Stimulated activated CD4-positive, alpha-beta T cell treated with anti-CD3 and anti-CD28 coated beads, Interleukin-15, amount 100 ng/mL, for 1 hour (primary cell): ENCODE data around the gene PSME4.
"Not testable (repeated sequence)": the region's sequence is repeated elsewhere in the genome, so short reads cannot be mapped to it uniquely, and the experiment has no call there.

Experiments
- DNase-seq, 2 donors: peaks; one replicate each; pipeline ENCODE4 v3.0.0-alpha.2; 2020; ENCODE audit warnings: low read depth in 1 of 2, low spot score in 1 of 2

The PSME4 gene

DNA sequence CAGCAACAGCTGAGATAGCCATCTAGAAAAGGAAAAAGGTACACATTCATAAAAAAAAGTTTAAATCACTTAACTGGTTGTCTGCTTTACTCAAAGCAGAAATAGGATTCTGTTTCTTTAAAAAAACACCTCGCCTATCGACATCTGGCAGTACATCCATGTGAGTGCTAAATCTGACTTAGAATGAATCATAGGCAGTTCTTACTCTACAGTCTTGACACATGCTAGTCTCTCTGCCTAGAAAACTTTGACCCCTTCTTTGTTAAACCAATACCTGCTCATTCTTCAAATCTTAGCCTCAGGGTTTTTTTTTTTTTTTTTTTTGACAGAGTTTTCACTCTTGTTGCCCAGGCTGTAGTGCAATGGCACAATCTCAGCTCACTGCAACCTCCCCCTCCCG is 73.9 kb downstream of the PSME4 start:
- no peak for DNase-seq

DNA sequence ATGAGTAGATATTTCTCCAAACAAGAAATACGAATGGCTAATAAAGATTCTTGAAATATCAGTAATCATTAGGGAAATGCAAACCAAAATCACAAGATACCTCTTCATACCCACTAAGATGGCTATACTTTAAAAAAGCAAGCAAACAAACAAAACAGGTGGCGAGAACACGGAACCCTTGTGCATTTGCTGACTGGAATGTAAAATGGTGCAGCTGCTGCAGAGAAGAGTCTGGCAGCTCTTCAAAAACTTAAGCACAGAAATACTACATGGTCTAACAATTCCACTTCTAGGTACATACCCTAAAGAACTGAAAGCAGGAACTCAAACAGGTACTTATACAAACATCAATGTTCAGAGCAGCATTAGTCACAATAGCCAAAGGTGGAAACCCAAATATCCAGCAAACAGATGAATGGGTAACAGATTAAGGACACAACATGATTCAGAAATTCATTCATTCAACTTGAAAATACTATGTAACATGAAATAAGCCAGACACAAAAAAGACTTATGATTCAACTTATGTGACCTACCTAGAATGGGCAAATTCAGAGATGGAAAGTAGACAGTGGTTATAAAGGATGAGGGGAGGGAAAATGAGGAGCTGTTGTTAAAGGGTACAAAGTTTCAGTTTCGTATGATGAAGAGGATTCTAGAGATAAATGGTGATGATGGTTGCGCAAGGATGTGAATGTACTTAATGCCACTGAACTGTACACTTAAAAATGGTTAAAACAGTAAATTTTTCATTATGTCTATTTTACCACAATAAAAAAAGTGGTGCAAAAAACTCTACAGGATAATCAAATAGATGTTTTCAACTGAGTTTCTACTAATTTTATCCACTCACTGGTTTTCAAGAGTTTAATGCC is 84.2 kb downstream of the PSME4 start:
- no peak for DNase-seq

DNA sequence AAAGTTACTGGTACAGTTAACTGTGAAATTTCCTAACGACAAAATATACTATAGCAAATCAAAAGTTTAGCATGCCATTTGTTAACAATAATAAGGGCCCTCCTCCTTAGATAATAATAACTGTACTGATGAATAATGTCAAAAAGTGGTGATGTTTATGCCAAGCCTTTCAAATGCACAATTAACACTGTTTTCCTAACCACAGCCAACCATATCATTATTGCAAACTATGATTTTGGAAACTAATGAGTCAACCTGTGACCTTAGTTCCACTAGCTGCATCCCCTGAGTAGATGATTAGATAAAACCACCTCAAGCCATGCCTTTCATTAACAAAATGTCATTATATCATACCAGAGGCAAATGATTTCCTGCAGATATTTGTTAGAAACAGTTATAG is 85.9 kb downstream of the PSME4 start:
- DNase-seq, result no peak

DNA sequence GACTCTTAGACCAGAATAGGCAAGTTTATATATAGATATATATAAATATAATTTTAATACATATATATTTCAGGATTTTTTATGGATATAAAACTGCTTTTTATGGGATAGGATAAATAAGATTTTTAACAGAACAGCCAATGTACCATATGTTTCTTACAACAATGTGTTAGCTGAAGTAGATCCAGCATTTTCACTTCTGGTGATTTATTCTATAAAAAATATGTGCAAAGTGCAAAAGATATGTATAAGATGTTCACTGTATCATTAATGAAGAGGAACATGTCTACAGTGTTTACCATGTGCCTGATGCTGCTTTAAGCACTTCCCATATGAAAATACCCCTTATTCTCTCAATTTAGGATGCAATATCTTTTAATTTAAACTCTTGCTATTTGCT is 88.8 kb downstream of the PSME4 start:
- no peak for DNase-seq

DNA sequence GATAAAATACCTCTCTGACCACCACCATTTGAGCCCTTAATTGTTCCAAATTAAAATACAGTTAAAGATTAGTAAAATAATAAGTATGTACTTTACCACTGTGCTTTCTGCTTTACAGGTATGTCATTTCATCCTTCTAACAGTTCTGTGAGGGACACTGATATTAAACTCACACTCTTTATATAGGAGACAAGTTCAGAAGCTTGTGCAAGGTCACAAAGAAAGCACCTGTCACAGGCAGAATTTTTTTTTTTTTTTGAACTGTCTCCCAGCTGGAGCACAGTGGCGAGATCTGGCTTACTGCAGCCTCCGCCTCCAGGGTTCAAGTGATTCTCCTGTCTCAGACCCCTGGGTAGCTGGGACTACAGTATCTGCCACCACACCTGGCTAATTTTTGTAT is 89.4 kb downstream of the PSME4 start:
- DNase-seq, result no peak

DNA sequence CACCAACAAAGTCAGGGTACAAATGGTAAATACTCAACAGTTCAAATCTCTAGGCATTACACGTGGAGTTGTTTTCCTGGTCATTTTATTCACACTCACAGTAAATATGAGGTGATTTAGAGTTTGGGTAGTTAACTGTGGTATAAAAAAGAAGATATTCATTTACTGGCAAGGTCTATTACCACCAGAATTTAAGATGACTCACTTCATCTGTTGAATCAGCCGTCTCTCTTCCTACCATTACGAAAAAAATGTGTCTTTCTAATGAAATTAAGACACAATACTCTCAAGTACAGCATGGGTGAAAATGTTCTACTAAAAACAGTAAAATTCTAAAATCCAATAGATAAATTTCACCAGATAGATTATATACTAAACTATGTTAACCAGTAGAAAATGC is 90.0 kb downstream of the PSME4 start:
- no peak for DNase-seq

DNA sequence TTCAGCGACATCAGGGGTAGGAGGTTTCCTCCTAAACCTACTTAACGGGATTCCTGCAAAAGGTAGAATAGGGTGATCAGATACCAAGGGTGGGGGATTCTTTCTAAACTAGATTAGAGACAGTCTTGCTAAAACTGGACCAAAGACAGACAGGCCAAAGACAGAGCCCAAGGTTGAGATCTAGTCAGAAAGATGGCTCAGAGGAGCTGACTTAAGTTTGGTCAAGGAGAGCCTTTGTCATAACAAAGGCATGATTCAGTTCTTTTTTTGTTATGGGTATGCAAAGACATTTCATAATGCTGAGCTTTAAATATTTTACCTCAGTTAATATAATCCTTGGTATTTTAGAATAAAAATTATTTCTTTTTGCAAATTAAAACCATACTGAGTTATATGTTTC is 93.2 kb downstream of the PSME4 start:
- DNase-seq, result no peak

DNA sequence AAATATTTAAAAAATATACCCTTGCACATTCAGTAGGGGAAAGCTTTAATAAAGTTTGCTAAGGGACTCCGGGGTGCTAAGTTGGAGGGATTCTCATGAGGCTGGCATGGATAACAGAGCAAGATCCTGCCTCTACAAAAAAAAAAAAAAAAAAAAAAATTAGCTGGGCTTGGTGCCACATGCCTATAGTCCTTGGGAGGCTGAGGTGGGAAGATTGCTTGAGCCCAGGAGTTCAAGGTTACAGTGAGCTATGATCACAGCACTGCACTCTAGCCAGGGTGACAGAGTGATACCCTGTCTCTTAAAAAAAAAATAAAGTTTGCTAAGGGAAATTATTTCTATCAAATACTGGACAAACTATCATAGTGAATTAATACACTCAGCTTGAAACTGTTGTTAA is 93.7 kb downstream of the PSME4 start:
- no peak for DNase-seq

DNA sequence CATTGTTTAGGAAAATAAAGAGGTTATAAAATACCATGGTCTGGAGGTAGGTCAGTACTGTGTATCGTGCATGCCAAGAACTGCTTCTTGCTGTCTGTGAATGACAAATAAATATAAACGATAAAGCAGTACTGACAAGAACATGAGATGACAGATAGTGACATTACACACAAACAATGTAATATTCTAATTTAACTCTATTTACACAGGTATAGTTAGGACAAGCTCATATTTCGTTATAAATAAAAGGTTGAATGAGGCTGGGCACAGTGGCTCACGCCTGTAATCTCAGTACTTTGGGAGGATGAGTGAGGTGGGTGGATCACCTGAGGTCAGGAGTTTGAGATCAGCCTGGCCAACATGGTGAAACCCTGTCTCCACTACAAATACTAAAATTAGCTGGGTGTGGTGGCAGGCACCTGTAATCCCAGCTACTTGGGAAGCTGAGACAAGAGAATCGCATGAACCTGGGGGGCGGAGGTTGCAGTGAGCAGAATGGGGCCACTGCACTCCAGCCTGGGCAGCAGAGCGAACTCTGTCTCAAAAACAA is 96.3 kb downstream of the PSME4 start:
- DNase-seq, result no peak

DNA sequence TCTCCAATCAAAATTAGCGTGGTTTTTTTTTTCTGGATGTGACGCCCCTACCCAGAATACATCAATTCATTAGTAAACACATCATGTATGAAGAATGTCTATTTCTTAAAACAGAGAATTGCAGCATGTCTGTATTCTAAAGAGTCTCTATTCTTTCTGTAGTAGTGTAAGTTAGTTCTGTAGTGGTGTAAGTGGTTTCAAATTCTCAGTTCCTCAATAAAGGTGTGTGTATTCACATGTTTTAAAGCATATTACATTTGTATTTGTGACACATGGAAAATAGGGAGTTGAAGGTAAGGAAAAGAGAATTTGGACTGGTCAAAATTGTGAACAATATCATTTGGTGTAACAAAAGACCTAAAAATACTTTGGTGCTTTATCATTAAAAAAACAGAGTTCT is 103.0 kb downstream of the PSME4 start:
- DNase-seq, result no peak

DNA sequence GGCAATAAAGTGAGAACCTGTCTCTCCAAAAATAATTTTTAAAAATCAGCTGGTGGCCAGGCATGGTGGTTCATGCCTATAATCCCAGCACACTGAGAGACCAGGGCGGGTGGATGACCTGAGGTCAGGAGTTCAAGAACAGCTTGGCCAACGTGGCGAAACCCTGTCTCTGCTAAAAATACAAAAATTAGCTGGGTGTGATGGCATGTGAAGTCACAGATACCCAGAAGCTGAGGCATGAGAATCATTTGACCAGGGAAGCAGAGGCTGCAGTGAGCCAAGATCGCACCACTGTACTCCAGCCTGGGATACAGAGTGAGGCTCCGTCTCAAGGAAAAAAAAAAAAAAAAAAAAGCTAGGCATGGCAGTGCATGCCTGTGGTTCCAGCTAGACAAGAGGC is 103.6 kb downstream of the PSME4 start:
- no peak for DNase-seq

DNA sequence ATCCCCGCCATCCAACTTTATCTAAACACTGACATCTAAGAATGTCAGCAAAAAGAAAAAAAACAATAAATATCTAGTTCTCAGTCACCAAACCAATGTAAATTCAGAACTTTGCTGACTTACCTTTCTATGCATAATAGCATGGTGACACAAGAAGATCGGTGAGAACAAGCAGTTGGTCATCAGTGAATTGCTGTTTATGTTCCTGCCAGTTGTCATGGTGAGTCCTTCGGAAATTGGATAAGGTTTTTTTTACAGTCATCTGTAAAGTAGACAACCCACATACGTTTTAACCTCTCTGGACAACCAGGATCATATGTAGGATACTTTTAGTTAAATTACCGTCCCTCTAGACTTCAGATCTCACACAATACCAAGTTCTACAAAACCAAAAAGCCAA is 104.8 kb downstream of the PSME4 start:
- no peak for DNase-seq

DNA sequence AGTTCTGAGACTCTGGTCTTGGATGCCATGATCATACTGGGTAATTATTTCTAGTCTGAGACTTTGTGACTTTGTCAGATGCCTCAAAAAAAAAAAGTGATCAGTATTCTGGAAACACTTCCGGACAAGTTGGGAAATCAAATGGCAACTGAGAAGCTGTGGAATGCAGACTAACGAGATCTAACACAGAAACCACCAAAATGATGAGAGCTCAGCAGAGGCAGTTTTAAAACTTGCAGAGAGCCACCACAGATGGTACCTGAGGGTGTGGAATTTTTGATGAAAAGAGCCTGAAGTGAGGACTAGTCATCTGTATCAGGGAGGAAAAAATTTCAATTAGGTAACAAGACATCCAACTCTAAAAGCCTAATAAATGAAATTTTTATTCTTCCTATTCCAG is 105.5 kb downstream of the PSME4 start:
- DNase-seq, result no peak

DNA sequence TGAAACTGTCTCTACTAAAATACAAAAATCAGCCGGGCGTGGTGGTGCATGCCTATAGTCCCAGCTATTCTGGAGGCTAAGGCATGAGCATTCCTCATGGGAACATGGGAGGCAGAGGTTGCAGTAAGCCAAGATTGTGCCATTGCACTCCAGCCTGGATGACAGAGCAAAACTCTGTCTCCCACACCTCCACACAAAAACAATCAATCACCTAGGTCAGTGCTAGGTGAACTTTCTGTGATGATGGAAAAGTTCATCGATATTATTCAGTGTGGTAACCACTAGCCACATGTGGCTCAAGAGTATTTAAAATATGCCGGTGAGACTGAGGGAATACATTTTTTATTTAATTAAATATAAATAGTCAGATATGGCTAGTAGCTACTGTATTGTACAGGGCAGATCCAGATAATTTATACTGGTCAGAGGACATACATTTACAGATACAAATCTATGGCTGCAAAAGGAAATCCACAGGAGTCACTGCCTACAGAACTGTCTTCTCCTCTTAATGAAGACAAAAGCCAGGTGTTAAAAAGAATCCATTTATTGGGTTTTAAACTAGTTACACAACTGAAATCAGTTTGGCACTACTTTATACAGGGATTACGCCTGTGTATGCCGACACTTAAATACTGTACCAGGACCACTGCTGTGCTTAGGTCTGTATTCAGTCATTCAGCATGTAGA is 107.1 kb downstream of the PSME4 start:
- no peak for DNase-seq

DNA sequence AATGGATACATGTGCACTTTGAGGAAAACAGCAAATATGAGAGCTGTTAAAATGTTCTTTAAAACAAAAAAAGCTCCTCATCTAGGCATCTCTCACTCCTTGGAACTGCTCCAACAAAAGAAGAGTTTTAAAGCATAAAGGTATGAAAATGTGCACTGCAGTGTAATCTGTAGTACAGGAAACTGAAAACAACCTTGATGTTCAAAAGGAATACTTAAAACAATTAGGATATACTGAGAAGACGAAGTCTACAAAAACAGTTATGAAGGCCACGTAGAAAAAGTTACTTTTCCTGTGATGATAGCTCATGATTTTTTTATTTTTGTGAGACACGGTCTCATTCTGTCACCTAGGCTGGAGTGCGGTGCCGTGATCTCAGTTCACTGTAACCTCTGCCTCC is 109.0 kb downstream of the PSME4 start:
- DNase-seq, result no peak

DNA sequence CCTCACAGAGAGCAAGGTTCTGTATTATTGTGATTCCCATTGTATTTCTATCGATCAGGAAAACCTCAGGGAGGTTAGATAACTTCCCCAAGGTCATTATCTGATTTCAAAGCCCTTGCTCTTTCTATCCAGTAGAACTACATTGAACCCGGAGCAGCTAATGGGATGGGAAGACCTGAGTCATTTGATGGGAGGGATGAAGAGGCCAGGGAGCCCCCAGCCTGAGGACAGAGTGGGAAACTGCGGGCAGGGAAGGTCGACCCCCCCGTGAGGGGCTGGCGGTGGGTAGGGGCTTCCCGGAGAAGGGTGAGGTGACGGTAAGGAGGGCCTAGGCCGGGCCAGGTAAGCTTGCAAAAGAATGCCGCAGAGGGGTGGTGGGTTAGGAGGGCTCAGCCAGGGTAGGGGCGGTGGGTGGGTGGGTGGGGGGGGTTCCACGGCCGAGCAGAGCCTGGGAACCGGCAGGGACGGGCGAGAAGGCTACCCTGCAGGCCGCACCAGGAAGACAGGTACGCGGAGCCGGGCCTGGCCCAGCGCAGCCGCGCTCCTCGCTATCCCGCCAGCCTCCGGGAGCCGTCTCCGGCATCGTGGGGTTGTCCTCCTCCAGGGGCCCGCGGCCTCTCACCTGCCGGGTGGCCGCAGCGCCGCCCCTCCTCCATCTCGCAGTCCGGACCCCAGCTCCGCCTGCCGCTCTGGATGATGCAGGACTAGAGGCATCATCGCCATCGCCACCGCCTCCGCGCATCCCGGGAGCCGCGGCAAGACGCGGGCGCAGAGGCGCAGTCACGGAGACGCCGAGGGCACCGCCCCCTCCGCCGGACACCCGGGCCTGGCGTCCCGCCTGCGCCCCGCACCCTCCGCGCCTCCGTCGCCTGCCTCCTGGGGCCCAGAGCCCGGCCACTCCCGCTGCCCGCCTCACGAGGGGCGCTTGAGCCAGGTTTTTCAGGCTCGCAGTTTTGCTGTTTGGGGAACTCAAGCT is 111.3 kb downstream of the PSME4 start, which contains the start of gene GPR75:
GPR75 (minus strand) TSS at position 762 of the 976 bp plus-strand sequence. CDS start 5,211 bp downstream, outside the sequence.
- DNase-seq, result no peak

DNA sequence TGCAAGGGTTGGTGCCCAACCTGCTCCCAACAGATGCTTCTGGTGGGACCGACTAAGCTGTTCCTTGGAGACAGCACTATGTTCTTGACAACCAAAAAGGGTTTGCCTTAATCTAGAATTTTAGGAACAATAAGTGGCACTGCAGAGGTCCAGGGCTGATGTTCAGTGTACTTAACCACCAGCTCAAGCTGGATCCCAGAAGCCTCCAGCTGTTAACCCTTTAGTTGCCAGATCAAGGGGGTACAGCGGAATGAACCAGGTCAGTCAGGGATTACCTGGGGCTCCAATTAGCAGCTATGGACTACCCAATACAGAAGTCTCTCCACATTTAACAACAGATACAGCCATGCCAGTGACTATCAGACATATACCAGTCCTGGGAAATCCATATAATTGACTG is 114.5 kb downstream of the PSME4 start:
- no peak for DNase-seq

DNA sequence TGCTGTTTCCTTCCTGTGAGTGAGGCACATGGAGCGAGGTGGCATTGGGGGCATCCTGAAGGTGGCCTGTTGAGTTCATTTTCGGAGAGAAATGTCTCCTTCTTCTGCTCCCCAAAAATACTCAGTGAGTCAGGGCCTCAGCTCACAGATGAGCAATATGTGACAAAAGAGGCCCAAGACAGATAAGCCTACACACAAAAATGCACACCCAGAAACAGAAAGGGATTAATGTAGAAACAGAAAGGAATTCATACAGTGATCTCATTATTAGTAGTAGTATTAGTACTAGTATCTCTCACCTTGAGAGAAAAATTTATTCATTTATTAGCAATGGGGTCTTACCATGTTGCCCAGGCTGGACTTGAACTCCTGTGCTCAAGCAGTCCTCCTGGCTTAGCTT is 116.1 kb downstream of the PSME4 start:
- DNase-seq, result no peak

DNA sequence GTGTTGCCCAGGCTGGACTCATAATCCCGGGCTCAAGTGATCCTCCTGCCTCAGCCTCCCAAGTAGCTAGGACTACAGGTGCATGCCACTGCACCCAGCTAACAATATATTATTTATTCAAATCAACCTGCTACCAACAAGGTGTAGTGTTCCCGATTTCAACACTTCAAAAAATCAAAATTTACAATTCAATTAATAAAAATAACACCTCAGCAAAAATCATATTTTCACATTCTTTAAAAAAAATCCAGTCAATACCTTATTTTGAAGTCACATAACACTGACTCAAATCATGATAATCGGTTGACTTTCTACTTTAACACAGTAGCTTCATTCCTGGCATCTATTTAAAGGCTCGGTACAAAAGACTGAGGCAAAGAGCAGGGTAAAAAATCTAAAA is 118.3 kb downstream of the PSME4 start:
- DNase-seq, result no peak

DNA sequence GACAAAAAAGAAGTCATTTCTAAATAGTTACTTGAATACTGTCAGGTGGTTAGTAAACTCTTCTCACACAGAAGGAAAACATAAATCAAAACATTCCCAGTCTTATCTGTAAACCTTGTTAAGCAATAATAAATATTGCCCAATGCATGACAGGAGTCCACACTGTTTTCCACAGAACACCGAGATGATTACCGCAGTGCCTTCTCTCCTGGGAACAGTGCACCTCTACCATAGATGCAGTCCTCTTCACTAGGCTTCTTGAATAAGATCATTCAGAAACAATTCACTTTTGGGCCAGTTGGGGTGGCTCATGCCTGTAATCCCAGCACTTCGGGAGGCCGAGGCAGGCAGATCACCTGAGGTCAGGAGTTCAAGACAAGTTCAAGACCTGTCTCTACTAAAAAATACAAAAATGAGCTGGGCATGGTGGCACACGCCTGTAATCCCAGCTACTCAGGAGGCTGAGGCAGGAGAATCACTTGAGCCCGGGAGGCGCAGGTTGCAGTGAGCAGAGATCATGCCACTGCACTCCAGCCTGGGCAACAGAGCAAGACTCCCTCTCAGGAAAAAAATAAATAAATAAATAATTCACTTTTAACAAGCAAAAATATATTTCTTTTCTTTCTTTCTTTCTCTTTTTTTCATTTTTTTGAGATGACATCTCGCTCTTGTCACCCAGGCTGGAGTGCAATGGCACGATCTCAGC is 119.6 kb downstream of the PSME4 start:
- not testable (repeated sequence) for DNase-seq

DNA sequence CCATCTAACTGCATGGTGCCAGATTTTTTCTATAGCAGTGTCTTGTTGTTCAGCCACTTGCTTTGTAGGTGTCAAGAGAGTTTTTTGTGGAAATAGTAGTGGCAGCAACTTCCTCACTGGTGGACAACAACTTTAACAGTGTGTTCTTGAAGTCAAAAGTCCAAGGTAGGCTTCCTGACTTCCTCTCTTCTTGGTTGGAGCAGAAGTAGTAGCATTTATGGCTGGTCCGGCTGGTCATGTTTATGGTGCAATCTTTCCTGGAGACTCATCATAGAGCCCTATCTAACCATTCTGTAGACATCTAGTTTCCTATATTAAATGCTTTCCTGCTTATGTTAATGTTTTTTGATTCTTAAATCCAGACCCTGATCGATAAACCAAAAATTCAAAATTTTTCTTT is 122.7 kb downstream of the PSME4 start:
- DNase-seq, result no peak
